Measurements from ENCODE around the gene VRTN.

The VRTN gene

GRCh38 chr14:74395094-74395493 is 46.8 kb downstream of the VRTN start:
- H3K4me3 ChIP-seq (ENCODE audit: low read depth, low read length), result no peak overlapping the region
- H3K27me3 ChIP-seq, result peaks cover 55% of the 10 kb centered on the region
- TF ChIP-seq CTCF (IDR thresholded peaks at IDR 0.05; ENCODE audit: low read depth, low read length), result no peak
- no peak for DNase-seq
- H3K9me3 ChIP-seq, result no peaks in the 10 kb centered on the region
- H3K4me1 ChIP-seq, result no peaks in the 10 kb centered on the region
- H3K36me3 ChIP-seq, result no peaks in the 10 kb centered on the region

GRCh38 chr14:74400031-74400685 is 51.9 kb downstream of the VRTN start:
- Histone ChIP-seq H3K9me3 (no peaks in the 10 kb centered on the region), H3K36me3 (no peaks in the 10 kb centered on the region), H3K27me3 (peaks cover 51% of the 10 kb centered on the region), H3K4me1 (no peaks in the 10 kb centered on the region), H3K4me3 (ENCODE audit: low read depth, low read length) (no peak overlapping the region)
- TF ChIP-seq CTCF (IDR thresholded peaks at IDR 0.05; ENCODE audit: low read depth, low read length), result 0 out of 2 replicates have a peak, but pooled peaks have one; percentile 10
- DNase-seq, result no peak

- Histone ChIP-seq H3K4me3 (ENCODE audit: low read depth, low read length) (no peak overlapping the region), H3K36me3 (no peaks in the 10 kb centered on the region), H3K27me3 (peaks cover 45% of the 10 kb centered on the region), H3K4me1 (no peaks in the 10 kb centered on the region), H3K9me3 (no peaks in the 10 kb centered on the region)
- TF ChIP-seq CTCF (IDR thresholded peaks at IDR 0.05; ENCODE audit: low read depth, low read length), result no peak
- no peak for DNase-seq
Measured at GRCh38 chr14:74400919-74401503, 52.7 kb downstream of the VRTN start.

- no peak overlapping the region for H3K4me3 ChIP-seq (ENCODE audit: low read depth, low read length)
- peak; percentile 39 for DNase-seq
- H3K36me3 ChIP-seq, result no peaks in the 10 kb centered on the region
- no peak for TF ChIP-seq CTCF (IDR thresholded peaks at IDR 0.05; ENCODE audit: low read depth, low read length)
- no peaks in the 10 kb centered on the region for H3K9me3 ChIP-seq
- peaks cover 39% of the 10 kb centered on the region for H3K27me3 ChIP-seq
- no peaks in the 10 kb centered on the region for H3K4me1 ChIP-seq
Measured at GRCh38 chr14:74401504-74402241, 53.4 kb downstream of the VRTN start.

- DNase-seq, result no peak
- Histone ChIP-seq H3K4me1 (no peaks in the 10 kb centered on the region), H3K4me3 (ENCODE audit: low read depth, low read length) (no peak overlapping the region)
Measured at GRCh38 chr14:74402401-74403251, 54.4 kb downstream of the VRTN start.

More at GRCh38 chr14:74402401-74403251, 54.4 kb downstream of the VRTN start:
- Histone ChIP-seq H3K36me3 (no peaks in the 10 kb centered on the region), H3K9me3 (no peaks in the 10 kb centered on the region), H3K27me3 (peaks cover 31% of the 10 kb centered on the region)
- TF ChIP-seq CTCF (IDR thresholded peaks at IDR 0.05; ENCODE audit: low read depth, low read length), result no peak
